ENCODE results near the gene STRAP.
"Not testable (repeated sequence)": the region's sequence is repeated elsewhere in the genome, so short reads cannot be mapped to it uniquely, and the experiment has no call there.

Gene STRAP

GRCh38 chr12:15873556-15873955 lies 8.6 kb upstream of the STRAP start:
- DNase-seq (ENCODE audit: low read depth in 2 of 2): no peak

GRCh38 chr12:15874556-15875145 lies 7.5 kb upstream of the STRAP start:
- DNase-seq (ENCODE audit: low read depth in 2 of 2): not testable (repeated sequence)

- DNase-seq (ENCODE audit: low read depth in 2 of 2): no peak
Measured at GRCh38 chr12:15875863-15876262, 6.3 kb upstream of the STRAP start.

- DNase-seq (ENCODE audit: low read depth in 2 of 2): no peak
Measured at GRCh38 chr12:15879413-15879812, 2.8 kb upstream of the STRAP start.

GRCh38 chr12:15880721-15881120 lies 1.5 kb upstream of the STRAP start:
- no peak for DNase-seq (ENCODE audit: low read depth in 2 of 2)

GRCh38 chr12:15883536-15883935 lies 1.3 kb downstream of the STRAP start:
- DNase-seq (ENCODE audit: low read depth in 2 of 2): no peak

GRCh38 chr12:15886372-15887042 lies 4.3 kb downstream of the STRAP start:
- DNase-seq (ENCODE audit: low read depth in 2 of 2): no peak

- no peak for DNase-seq (ENCODE audit: low read depth in 2 of 2)
Measured at GRCh38 chr12:15887043-15887817, 5.0 kb downstream of the STRAP start.

- DNase-seq (ENCODE audit: low read depth in 2 of 2): no peak
Measured at GRCh38 chr12:15892645-15893259, 10.6 kb downstream of the STRAP start.

GRCh38 chr12:15893260-15893659 lies 11.1 kb downstream of the STRAP start:
- no peak for DNase-seq (ENCODE audit: low read depth in 2 of 2)

- DNase-seq (ENCODE audit: low read depth in 2 of 2): no peak
Measured at GRCh38 chr12:15896867-15897266, 14.7 kb downstream of the STRAP start.

GRCh38 chr12:15897433-15897832 lies 15.2 kb downstream of the STRAP start:
- DNase-seq (ENCODE audit: low read depth in 2 of 2): no peak

GRCh38 chr12:15899282-15899870 lies 17.2 kb downstream of the STRAP start:
- DNase-seq (ENCODE audit: low read depth in 2 of 2): no peak

GRCh38 chr12:15904378-15904920 lies 22.3 kb downstream of the STRAP start:
- DNase-seq (ENCODE audit: low read depth in 2 of 2): no peak

- no peak for DNase-seq (ENCODE audit: low read depth in 2 of 2)
Measured at GRCh38 chr12:15910468-15910863, 28.3 kb downstream of the STRAP start.

GRCh38 chr12:15910864-15911721 lies 28.9 kb downstream of the STRAP start, which contains the start of gene DERA:
DERA (plus strand) TSS chr12:15911332; CDS start chr12:15911384, 52 bp downstream.
- DNase-seq (ENCODE audit: low read depth in 2 of 2): peak; percentile 21

GRCh38 chr12:15911931-15912330 lies 29.7 kb downstream of the STRAP start:
- DNase-seq (ENCODE audit: low read depth in 2 of 2): not testable (repeated sequence)

GRCh38 chr12:15914131-15914530 lies 31.9 kb downstream of the STRAP start:
- not testable (repeated sequence) for DNase-seq (ENCODE audit: low read depth in 2 of 2)

- no peak for DNase-seq (ENCODE audit: low read depth in 2 of 2)
Measured at GRCh38 chr12:15918066-15918465, 35.9 kb downstream of the STRAP start.

GRCh38 chr12:15919418-15919817 lies 37.2 kb downstream of the STRAP start:
- no peak for DNase-seq (ENCODE audit: low read depth in 2 of 2)

GRCh38 chr12:15924956-15925355 lies 42.8 kb downstream of the STRAP start:
- DNase-seq (ENCODE audit: low read depth in 2 of 2): no peak

Data from stimulated activated CD8-positive, alpha-beta memory T cell treated with anti-CD3 and anti-CD28 coated beads, Interleukin-7, amount 100 ng/mL, for 1 hour (primary cell).